ENCODE measurements around the gene ZBBX. TPM values are rescaled to one million over a fixed set of nuclear protein-coding genes. Genes with fewer than 3 reads are reported as not detected.

ZBBX gene
- total and polyA plus RNA-seq, 9 of the 15 experiments (the other 6 are each of a cell fraction or from before 2014, with no cell fraction given): not detected

GRCh38 chr3:167241048-167241845 lies 138.8 kb downstream of the ZBBX start:
- intact Hi-C loops (cut with micrococcal nuclease) (no loop called here), in situ Hi-C loops (cut with MboI) (no loop called here)
- 6% methylated on average over 1 of the region's 1 CpG for WGBS (ENCODE audit: insufficient coverage, low coverage, missing lambda C conversion rate)
- ATAC-seq (no peak), DNase-seq (ENCODE audit: extremely low read depth in 1 of 4, low spot score in 3 of 4) (no peak), FAIRE-seq (no peak)
- H3K4me3 ChIP-seq: no peak overlapping the region
- CTCF ChIA-PET (ENCODE audit: low intra/inter-chr PET ratio): no interaction called here
- H3K36me3 ChIP-seq (ENCODE audit: control insufficient read depth, insufficient read depth, low read length): no peaks in the 10 kb centered on the region
- H3K9me3 ChIP-seq (replicated peaks; ENCODE audit: control insufficient read depth, insufficient read depth, low read depth, low read length): no peaks in the 10 kb centered on the region
- POLR2A ChIA-PET: no interaction called here
- H3K4me2 ChIP-seq (ENCODE audit: insufficient read depth, low read length): no peak overlapping the region
- no TSS peak for BruUV-seq (replicated peaks)
- H3K79me2 ChIP-seq (ENCODE audit: control insufficient read depth, insufficient read depth, low read length): no peaks in the 10 kb centered on the region
- no peak overlapping the region for H2AFZ ChIP-seq (ENCODE audit: low read depth, low read length)
- H3K4me1 ChIP-seq (replicated peaks in 1 of 2; ENCODE audit: control insufficient read depth in 2 of 2, insufficient read depth in 2 of 2, low read length in 2 of 2): no peaks in the 10 kb centered on the region
- no peaks in the 10 kb centered on the region for H3K27me3 ChIP-seq (ENCODE audit: control insufficient read depth in 2 of 2, insufficient read depth in 2 of 2, low read length in 2 of 2)
- no peaks in the 10 kb centered on the region for H3K9me1 ChIP-seq (ENCODE audit: control insufficient read depth, insufficient read depth, low read length)
- no peaks in the 10 kb centered on the region for H4K20me1 ChIP-seq (replicated peaks; ENCODE audit: control insufficient read depth, insufficient read depth, low read length)
- no peak overlapping the region for H3K9ac ChIP-seq (ENCODE audit: insufficient read depth in 1 of 2, low read depth in 2 of 2, low read length in 2 of 2)
- H3K27ac ChIP-seq (ENCODE audit: extremely low read depth, low read depth, low read length): no peak overlapping the region
- TF ChIP-seq TFE3 (CRISPR knock-in tag; IDR thresholded peaks at IDR 0.05) (no peak), ZNF354B (CRISPR knock-in tag; IDR thresholded peaks at IDR 0.05) (no peak), HDAC6 (IDR thresholded peaks at IDR 0.05; ENCODE audit: low read depth, low read length) (no peak), NFYB (IDR thresholded peaks at IDR 0.05; ENCODE audit: extremely low read depth, insufficient read length) (no peak), JUNB (CRISPR knock-in tag; conservative IDR thresholded peaks at IDR 0.05) (no peak), HNRNPK (IDR thresholded peaks at IDR 0.05; ENCODE audit: low read depth, low read length, poor library complexity, severe bottlenecking) (no peak), SNAPC5 (CRISPR knock-in tag; IDR thresholded peaks at IDR 0.05) (no peak), THAP12 (CRISPR knock-in tag; IDR thresholded peaks at IDR 0.05) (no peak), EWSR1 (IDR thresholded peaks at IDR 0.05; ENCODE audit: borderline replicate concordance, low read depth, partially characterized antibody) (no peak), PBX2 (CRISPR knock-in tag; IDR thresholded peaks at IDR 0.05; ENCODE audit: low read depth) (no peak), PBX2 (tag; conservative IDR thresholded peaks at IDR 0.05; ENCODE audit: low read depth) (no peak), ETS1 (conservative IDR thresholded peaks at IDR 0.05; ENCODE audit: control insufficient read depth, low read depth, low read length) (no peak), FUS (optimal IDR thresholded peaks at IDR 0.05; ENCODE audit: low read depth, low read length) (no peak)
